ENCODE data around the gene TBX3.

DNA sequence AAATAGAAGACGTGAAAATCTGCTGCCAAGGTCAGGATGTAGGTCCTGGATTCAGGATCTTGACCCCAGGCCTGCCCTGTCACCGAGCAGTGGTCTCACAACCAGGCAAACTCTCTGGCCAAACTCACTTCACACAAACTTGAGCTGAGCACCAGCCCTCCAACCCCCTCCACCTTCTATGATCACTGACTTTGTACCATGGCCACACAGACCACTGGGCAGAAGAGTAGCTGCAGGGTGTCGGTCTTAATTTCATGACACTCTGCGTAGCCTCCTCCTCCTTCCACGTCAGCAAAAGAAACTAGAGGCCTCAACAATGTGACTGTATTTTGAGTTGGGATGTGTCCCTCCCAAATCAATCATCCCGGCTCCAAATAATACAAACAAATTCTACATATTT, 7.2 kb upstream of the TBX3 start:
- TF ChIP-seq CREB5 (CRISPR knock-in tag; IDR thresholded peaks at IDR 0.05; ENCODE audit: low read depth) (no peak), ZNF8 (CRISPR knock-in tag; IDR thresholded peaks at IDR 0.05) (no peak), PATZ1 (CRISPR knock-in tag; IDR thresholded peaks at IDR 0.05; ENCODE audit: borderline replicate concordance) (no peak), RARB (CRISPR knock-in tag; IDR thresholded peaks at IDR 0.05) (no peak), ZFP30 (CRISPR knock-in tag; IDR thresholded peaks at IDR 0.05) (no peak), ZFP3 (CRISPR knock-in tag; IDR thresholded peaks at IDR 0.05) (no peak), CSRNP3 (CRISPR knock-in tag; IDR thresholded peaks at IDR 0.05) (no peak), ZNF565 (CRISPR knock-in tag; conservative IDR thresholded peaks at IDR 0.05; ENCODE audit: low read depth) (no peak), SNAI2 (CRISPR knock-in tag; IDR thresholded peaks at IDR 0.05) (no peak), CSDC2 (CRISPR knock-in tag; IDR thresholded peaks at IDR 0.05) (no peak), TOX (CRISPR knock-in tag; IDR thresholded peaks at IDR 0.05; ENCODE audit: borderline replicate concordance) (no peak), ARNTL (CRISPR knock-in tag; IDR thresholded peaks at IDR 0.05; ENCODE audit: borderline replicate concordance, low read depth) (no peak), TCF4 (CRISPR knock-in tag; IDR thresholded peaks at IDR 0.05; ENCODE audit: borderline replicate concordance) (no peak), ZC3H10 (CRISPR knock-in tag; IDR thresholded peaks at IDR 0.05) (no peak)
